GM21390 (cell line): ENCODE results near the gene PTTG1IP.

Experiments
- ATAC-seq: cut with Tn5 transposase; IDR thresholded peaks from one replicate; pipeline ENCODE4 v1.9.1; 2021; ENCODE audit not compliant: unreplicated experiment

Gene PTTG1IP

GRCh38 chr21:44896561-44897286 lies 23.2 kb upstream of the PTTG1IP start:
- ATAC-seq = no peak

- ATAC-seq = no peak
Measured at GRCh38 chr21:44895859-44896258, 22.4 kb upstream of the PTTG1IP start.

- no peak for ATAC-seq
Measured at GRCh38 chr21:44894687-44895302, 21.3 kb upstream of the PTTG1IP start.

- ATAC-seq = no peak
Measured at GRCh38 chr21:44893948-44894656, 20.6 kb upstream of the PTTG1IP start.

- no peak for ATAC-seq
Measured at GRCh38 chr21:44893278-44893556, 19.7 kb upstream of the PTTG1IP start.

- no peak for ATAC-seq
Measured at GRCh38 chr21:44892536-44893277, 19.2 kb upstream of the PTTG1IP start.

GRCh38 chr21:44892095-44892494 lies 18.6 kb upstream of the PTTG1IP start:
- ATAC-seq = no peak

GRCh38 chr21:44891631-44892031 lies 18.1 kb upstream of the PTTG1IP start:
- no peak for ATAC-seq

GRCh38 chr21:44890961-44891541 lies 17.6 kb upstream of the PTTG1IP start:
- ATAC-seq = no peak

GRCh38 chr21:44890338-44890931 lies 16.9 kb upstream of the PTTG1IP start:
- ATAC-seq = no peak

GRCh38 chr21:44889625-44890337 lies 16.3 kb upstream of the PTTG1IP start:
- ATAC-seq = no peak

- ATAC-seq = no peak
Measured at GRCh38 chr21:44888581-44889550, 15.4 kb upstream of the PTTG1IP start.

GRCh38 chr21:44887807-44888580 lies 14.5 kb upstream of the PTTG1IP start:
- ATAC-seq = no peak

GRCh38 chr21:44887126-44887806 lies 13.8 kb upstream of the PTTG1IP start:
- no peak for ATAC-seq

- ATAC-seq = no peak
Measured at GRCh38 chr21:44886113-44887075, 12.9 kb upstream of the PTTG1IP start.

- no peak for ATAC-seq
Measured at GRCh38 chr21:44885615-44886014, 12.1 kb upstream of the PTTG1IP start.

- no peak for ATAC-seq
Measured at GRCh38 chr21:44884097-44884496, 10.6 kb upstream of the PTTG1IP start.
